ENCODE data around the gene STARD5.

STARD5 gene

GRCh38 chr15:81288040-81288439 is 35.9 kb downstream of the STARD5 start:
- TF ChIP-seq, protein P1, sequence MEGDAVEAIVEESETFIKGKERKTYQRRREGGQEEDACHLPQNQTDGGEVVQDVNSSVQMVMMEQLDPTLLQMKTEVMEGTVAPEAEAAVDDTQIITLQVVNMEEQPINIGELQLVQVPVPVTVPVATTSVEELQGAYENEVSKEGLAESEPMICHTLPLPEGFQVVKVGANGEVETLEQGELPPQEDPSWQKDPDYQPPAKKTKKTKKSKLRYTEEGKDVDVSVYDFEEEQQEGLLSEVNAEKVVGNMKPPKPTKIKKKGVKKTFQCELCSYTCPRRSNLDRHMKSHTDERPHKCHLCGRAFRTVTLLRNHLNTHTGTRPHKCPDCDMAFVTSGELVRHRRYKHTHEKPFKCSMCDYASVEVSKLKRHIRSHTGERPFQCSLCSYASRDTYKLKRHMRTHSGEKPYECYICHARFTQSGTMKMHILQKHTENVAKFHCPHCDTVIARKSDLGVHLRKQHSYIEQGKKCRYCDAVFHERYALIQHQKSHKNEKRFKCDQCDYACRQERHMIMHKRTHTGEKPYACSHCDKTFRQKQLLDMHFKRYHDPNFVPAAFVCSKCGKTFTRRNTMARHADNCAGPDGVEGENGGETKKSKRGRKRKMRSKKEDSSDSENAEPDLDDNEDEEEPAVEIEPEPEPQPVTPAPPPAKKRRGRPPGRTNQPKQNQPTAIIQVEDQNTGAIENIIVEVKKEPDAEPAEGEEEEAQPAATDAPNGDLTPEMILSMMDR (IDR thresholded peaks at IDR 0.05; ENCODE audit: low read depth, low read length): no peak
- TF ChIP-seq MYC (IDR thresholded peaks at IDR 0.05; ENCODE audit: low read depth, low read length) (no peak), POLR2A (IDR thresholded peaks at IDR 0.05; ENCODE audit: extremely low read depth, insufficient read length) (no peak)
- TF ChIP-seq, protein P2, sequence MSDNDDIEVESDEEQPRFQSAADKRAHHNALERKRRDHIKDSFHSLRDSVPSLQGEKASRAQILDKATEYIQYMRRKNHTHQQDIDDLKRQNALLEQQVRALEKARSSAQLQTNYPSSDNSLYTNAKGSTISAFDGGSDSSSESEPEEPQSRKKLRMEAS (IDR thresholded peaks at IDR 0.05; ENCODE audit: low read depth, low read length): no peak
- DNase-seq (ENCODE audit: low read depth): no peak
- no peak overlapping the region for H3K4me3 ChIP-seq (ENCODE audit: low read depth, low read length)

DNA sequence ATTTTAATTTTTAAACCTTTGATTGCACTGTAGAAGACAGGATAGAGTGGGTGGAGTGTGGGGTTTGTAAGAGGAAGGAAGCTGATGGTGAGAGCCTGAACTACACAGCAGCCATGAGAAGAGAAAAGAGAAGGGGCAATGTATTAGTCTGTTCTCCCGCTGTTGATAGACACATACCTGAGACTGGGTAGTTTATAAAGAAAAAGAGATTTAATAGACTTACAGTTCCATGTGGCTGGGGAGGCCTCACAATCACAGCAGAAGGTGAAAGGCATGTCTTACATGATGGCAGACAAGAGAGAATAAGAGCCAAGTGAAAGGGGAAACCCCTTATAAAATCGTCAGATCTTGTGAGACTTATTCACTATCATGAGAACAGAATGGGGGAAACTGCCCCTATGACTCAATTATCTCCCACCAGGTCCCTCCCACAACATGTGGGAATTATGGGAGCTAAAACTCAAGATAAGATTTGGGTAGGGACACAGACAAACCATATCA is 37.3 kb downstream of the STARD5 start:
- no peak for DNase-seq (ENCODE audit: low read depth)
- no peak overlapping the region for H3K4me3 ChIP-seq (ENCODE audit: low read depth, low read length)
- TF ChIP-seq POLR2A (IDR thresholded peaks at IDR 0.05; ENCODE audit: extremely low read depth, insufficient read length) (no peak), MYC (IDR thresholded peaks at IDR 0.05; ENCODE audit: low read depth, low read length) (no peak)
- TF ChIP-seq, protein P2 (IDR thresholded peaks at IDR 0.05; ENCODE audit: low read depth, low read length): no peak

GRCh38 chr15:81285461-81285860 is 38.5 kb downstream of the STARD5 start:
- TF ChIP-seq, protein P1 (IDR thresholded peaks at IDR 0.05; ENCODE audit: low read depth, low read length): no peak
- no peak for TF ChIP-seq POLR2A (IDR thresholded peaks at IDR 0.05; ENCODE audit: extremely low read depth, insufficient read length)
- TF ChIP-seq, protein P2 (IDR thresholded peaks at IDR 0.05; ENCODE audit: low read depth, low read length): no peak
- TF ChIP-seq MYC (IDR thresholded peaks at IDR 0.05; ENCODE audit: low read depth, low read length): no peak
- no peak for DNase-seq (ENCODE audit: low read depth)
- no peak overlapping the region for H3K4me3 ChIP-seq (ENCODE audit: low read depth, low read length)

- H3K4me3 ChIP-seq (ENCODE audit: low read depth, low read length): no peak overlapping the region
- DNase-seq (ENCODE audit: low read depth): no peak
- TF ChIP-seq POLR2A (IDR thresholded peaks at IDR 0.05; ENCODE audit: extremely low read depth, insufficient read length) (no peak), MYC (IDR thresholded peaks at IDR 0.05; ENCODE audit: low read depth, low read length) (no peak)
- TF ChIP-seq, protein P1 (IDR thresholded peaks at IDR 0.05; ENCODE audit: low read depth, low read length): no peak
- TF ChIP-seq, protein P2 (IDR thresholded peaks at IDR 0.05; ENCODE audit: low read depth, low read length): no peak
Observed at GRCh38 chr15:81284256-81285031, 39.5 kb downstream of the STARD5 start.

DNA sequence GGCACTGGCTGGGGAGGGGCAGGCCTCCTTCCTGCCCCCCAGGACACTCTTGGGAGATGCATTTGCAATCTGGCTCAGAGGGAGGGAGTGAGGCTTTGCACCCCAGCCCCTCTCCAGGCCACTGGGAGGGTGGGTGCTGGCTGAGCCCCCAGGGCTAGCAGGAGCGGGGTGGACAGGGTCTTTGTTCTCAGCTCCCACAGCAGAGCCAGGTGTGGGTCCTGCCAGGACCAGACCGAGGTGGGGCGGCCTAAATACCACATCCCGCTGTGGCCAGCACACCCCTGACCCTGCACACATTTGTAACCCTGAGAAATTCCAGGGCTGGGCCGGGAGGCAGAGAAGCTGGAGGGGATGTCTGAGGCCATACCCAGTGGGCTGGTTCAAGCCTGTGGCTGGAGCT is 41.0 kb downstream of the STARD5 start:
- no peak for DNase-seq (ENCODE audit: low read depth)
- H3K4me3 ChIP-seq (ENCODE audit: low read depth, low read length): no peak overlapping the region

More for the DNA sequence above, 41.0 kb downstream of the STARD5 start:
- no peak for TF ChIP-seq POLR2A (IDR thresholded peaks at IDR 0.05; ENCODE audit: extremely low read depth, insufficient read length)
- TF ChIP-seq, protein P2 (IDR thresholded peaks at IDR 0.05; ENCODE audit: low read depth, low read length): no peak
- TF ChIP-seq, protein P1 (IDR thresholded peaks at IDR 0.05; ENCODE audit: low read depth, low read length): no peak
- no peak for TF ChIP-seq MYC (IDR thresholded peaks at IDR 0.05; ENCODE audit: low read depth, low read length)
